Measurements from ENCODE around the gene ARMH4.

The ARMH4 gene

DNA sequence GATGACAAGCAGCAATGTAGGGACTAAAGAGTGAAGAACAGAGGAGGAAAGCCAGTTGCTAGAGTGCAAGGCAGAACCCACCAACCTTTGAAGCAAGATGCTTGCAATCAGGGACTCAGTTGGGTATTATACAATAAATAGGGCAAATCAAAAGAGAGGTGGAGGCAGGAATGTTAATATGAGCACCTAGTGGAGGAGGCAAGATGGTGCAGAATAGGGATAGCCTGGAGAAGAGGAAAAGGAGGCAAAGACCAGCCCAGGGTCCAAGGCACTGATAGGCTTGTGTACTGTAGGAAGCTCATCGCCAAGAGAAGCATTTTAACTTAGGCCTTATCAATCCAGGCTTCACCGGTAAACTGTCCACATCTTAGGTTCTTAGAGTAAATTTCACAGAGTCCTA lies 137.2 kb downstream of the ARMH4 start:
- TF ChIP-seq, protein P1, sequence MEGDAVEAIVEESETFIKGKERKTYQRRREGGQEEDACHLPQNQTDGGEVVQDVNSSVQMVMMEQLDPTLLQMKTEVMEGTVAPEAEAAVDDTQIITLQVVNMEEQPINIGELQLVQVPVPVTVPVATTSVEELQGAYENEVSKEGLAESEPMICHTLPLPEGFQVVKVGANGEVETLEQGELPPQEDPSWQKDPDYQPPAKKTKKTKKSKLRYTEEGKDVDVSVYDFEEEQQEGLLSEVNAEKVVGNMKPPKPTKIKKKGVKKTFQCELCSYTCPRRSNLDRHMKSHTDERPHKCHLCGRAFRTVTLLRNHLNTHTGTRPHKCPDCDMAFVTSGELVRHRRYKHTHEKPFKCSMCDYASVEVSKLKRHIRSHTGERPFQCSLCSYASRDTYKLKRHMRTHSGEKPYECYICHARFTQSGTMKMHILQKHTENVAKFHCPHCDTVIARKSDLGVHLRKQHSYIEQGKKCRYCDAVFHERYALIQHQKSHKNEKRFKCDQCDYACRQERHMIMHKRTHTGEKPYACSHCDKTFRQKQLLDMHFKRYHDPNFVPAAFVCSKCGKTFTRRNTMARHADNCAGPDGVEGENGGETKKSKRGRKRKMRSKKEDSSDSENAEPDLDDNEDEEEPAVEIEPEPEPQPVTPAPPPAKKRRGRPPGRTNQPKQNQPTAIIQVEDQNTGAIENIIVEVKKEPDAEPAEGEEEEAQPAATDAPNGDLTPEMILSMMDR (IDR thresholded peaks at IDR 0.05; ENCODE audit: extremely low read depth, missing control alignments): no peak
- DNase-seq (ENCODE audit: low spot score): no peak

DNA sequence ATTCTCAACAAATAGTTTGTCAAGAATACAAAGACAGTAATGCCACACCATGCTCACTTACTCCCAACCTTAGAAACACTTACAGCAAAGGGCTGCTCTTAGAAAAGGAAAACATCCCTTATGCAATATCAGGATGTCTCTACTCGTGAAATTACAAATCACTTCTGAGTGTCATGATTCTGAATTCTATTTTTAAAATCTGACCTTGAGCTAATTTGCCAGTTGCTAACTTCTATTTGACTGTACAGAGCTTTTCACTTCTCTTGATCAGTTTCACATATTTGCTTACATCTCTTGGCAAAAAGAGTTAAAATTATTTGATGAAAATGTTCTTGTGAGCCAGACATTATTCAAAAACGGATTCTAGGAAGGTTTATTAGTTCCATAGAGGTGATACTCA lies 149.4 kb downstream of the ARMH4 start:
- no peak for DNase-seq (ENCODE audit: low spot score)
- TF ChIP-seq, protein P1 (IDR thresholded peaks at IDR 0.05; ENCODE audit: extremely low read depth, missing control alignments): no peak

DNA sequence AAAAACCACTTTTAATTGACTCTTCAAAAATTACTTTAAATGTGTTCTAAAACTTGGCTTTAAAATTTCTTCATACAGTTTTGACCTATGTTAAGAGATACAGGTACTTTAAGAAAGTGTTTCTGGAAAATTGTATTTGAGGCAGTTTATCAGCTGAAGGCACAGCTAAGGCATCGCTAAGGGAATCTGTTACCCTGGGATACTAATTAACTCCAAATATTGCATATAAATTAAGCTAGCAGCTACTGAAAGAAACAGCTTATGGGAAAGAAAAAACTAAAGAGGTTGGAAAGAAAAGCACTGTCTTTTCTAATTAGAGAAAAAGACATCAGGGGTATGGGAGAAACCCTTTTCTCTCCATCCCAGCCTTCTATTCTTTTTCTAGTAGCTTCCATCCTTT lies 152.0 kb downstream of the ARMH4 start:
- no peak for DNase-seq (ENCODE audit: low spot score)
- TF ChIP-seq, protein P1 (IDR thresholded peaks at IDR 0.05; ENCODE audit: extremely low read depth, missing control alignments): no peak

DNA sequence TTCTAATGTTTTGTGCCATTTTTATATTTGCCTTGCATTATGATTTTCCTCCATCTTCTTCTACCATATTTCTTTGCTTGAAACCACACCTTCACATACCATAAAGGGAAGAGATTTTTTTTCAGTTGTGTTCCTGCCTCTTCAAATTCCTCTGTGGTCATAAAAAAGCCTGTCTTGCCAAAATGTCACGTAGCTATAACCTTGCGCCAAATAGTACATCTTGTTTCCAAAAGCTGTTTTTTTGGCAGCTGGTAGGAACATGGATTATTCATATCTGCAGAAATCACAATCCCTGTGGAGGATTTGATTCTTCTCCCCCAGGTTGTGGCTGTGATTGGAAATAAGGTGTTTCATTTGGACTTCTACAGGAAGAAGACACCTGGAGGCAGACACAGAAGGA lies 152.5 kb downstream of the ARMH4 start:
- DNase-seq (ENCODE audit: low spot score): no peak
- TF ChIP-seq, protein P1 (IDR thresholded peaks at IDR 0.05; ENCODE audit: extremely low read depth, missing control alignments): no peak

DNA sequence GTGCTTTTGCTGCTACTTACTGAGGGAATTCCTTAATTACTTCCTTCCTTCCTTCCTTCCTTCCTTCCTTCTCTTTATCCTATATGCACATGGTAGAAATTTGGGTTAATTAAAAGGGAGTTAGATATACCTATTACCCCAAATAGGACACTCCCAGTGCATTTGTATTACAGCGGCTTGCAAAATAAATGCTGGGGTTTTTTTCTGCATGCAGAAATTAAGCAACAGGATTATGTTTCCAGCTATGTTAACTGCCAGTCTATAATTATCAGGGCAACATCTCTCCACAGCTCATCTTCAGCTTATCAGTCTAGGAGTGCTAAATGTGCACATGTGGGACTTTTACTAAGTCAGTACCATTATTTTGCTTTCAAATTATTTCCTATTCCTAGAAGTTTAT lies 153.2 kb downstream of the ARMH4 start:
- no peak for DNase-seq (ENCODE audit: low spot score)
- TF ChIP-seq, protein P1 (IDR thresholded peaks at IDR 0.05; ENCODE audit: extremely low read depth, missing control alignments): no peak

DNA sequence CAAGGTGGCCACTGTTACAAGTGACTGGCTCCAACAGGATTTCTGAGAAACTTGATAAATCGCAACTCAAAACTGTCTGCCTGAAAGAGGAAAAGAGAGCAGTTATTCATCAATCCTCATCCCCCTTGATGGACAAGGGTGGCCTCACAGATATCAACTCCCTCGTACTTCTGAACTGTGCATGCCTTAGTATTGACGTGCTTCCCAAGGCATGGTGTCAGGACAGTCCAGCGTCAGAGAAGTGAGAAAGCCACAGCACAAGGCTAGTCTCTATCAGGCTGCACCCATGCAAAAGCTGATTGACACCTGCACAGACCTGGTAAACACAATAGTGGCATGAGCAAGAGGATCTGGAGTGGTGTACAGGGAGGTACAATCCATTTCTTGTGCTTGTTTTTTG lies 160.7 kb downstream of the ARMH4 start:
- no peak for DNase-seq (ENCODE audit: low spot score)
- TF ChIP-seq, protein P1 (IDR thresholded peaks at IDR 0.05; ENCODE audit: extremely low read depth, missing control alignments): no peak

DNA sequence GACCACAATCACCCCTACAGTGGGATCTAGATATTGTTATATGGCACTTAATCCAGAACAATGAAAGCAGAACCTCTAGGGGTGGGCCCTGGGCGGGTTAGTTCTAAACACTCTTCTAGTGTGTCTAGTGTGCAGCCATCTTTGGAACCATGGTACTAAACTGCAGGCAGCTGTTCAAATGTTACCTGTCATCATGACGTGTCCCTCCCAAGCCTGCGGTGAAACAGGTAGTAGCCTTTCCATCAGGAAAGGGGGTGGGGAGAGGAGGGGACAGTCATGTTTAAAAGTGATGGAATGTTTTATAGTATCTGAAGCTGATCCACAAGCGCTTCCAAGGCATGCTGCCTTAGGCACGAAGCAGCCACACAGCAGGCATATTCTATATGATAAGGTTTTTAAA lies 163.6 kb downstream of the ARMH4 start:
- DNase-seq (ENCODE audit: low spot score): no peak
- TF ChIP-seq, protein P1 (IDR thresholded peaks at IDR 0.05; ENCODE audit: extremely low read depth, missing control alignments): no peak
